K562 (cell line): Measurements from ENCODE around the gene AGBL1. TPM values are rescaled to one million over a fixed set of nuclear protein-coding genes. Genes with fewer than 3 reads are reported as not detected.

ENCODE experiments used
- ATAC-seq: fragments of 200-7000 bp; cut with Tn5 transposase; 3 replicates; pipeline ENCODE4 v1.9.1; 2020; ENCODE audit warnings: moderate library complexity
- BruUV-seq: library from RNA; stranded (reverse); fragments of 400-500 nt; replicated peaks from 2 replicates; lab custom pipeline; 2021; lab: Mats Ljungman, UMichigan
- CTCF ChIA-PET: fragments of 300-600 bp; formaldehyde crosslinking; extraction: SDS; loops from one replicate; lab custom pipeline; 2021; ENCODE audit warnings: low intra/inter-chr PET ratio; lab: Yijun Ruan, JAX
- POLR2A ChIA-PET: fragments of 300-600, 350-650 bp; sonication (Branson Sonifier 250); formaldehyde crosslinking; extraction: SDS; loops from one replicate; lab custom pipeline; 2021; ENCODE audit warnings: antibody characterized with exemption, inconsistent platforms; lab: Yijun Ruan, JAX
- DNase-seq, 4 experiments: peaks; one replicate each; pipeline versions ENCODE4 v3.0.0 to v3.0.0-alpha.2; 2011 to 2018; ENCODE audit warnings: low spot score in 3 of 4, mixed read lengths in 3 of 4; ENCODE audit errors: extremely low read depth in 1 of 4
- FAIRE-seq: peaks from 2 replicates; lab custom pipeline; 2011; peaks lifted over from hg19 to GRCh38; lab: Jason Lieb, UNC
- H2AFZ ChIP-seq: 2 replicates; pipeline ENCODE4 v1.6.0; 2011; ENCODE audit warnings: low read depth, low read length, control low read depth, inconsistent platforms
- H3K27ac ChIP-seq: fragments of 200-600 bp; 3 replicates; pipeline ENCODE4 v1.8.0; 2011; ENCODE audit warnings: low read depth, mild to moderate bottlenecking, control low read depth, inconsistent platforms, low read length, moderate library complexity, mixed read lengths; ENCODE audit errors: extremely low read depth
- H3K27me3 ChIP-seq, 2 experiments: fragments of 300-600 bp in 1 of 2; 2 replicates in 1 of 2; 3 replicates in 1 of 2; pipeline versions ENCODE4 v1.6.0 to v1.8.0; 2011; ENCODE audit warnings: inconsistent platforms in 2 of 2, low read length in 2 of 2, mild to moderate bottlenecking in 1 of 2, mixed read lengths in 1 of 2, moderate library complexity in 1 of 2; ENCODE audit not compliant: control insufficient read depth in 2 of 2, insufficient read depth in 2 of 2
- H3K36me3 ChIP-seq: fragments of 300-600 bp; 3 replicates; pipeline ENCODE4 v1.8.0; 2011; ENCODE audit warnings: mild to moderate bottlenecking, low read length, inconsistent platforms; ENCODE audit not compliant: control insufficient read depth, insufficient read depth
- H3K4me1 ChIP-seq, 2 experiments: fragments of 200-600 bp in 1 of 2; replicated peaks in 1 of 2; 2 replicates in 1 of 2; 3 replicates in 1 of 2; pipeline versions ENCODE4 v1.5.1 to v1.8.0; 2011; ENCODE audit warnings: inconsistent platforms in 2 of 2, low read length in 2 of 2, mild to moderate bottlenecking in 1 of 2, mixed read lengths in 1 of 2, moderate library complexity in 1 of 2; ENCODE audit not compliant: control insufficient read depth in 2 of 2, insufficient read depth in 2 of 2
- H3K4me2 ChIP-seq: 2 replicates; pipeline ENCODE4 v1.6.1; 2011; ENCODE audit warnings: low read length, control low read depth, inconsistent platforms, mixed read lengths; ENCODE audit not compliant: insufficient read depth
- H3K4me3 ChIP-seq: fragments of 200-600 bp; sonication (generic), shearing (Covaris generic); 2 replicates; pipeline ENCODE4 v1.5.1; 2016; ENCODE audit warnings: control low read depth, inconsistent platforms
- H3K79me2 ChIP-seq: fragments of 200-600 bp; 3 replicates; pipeline ENCODE4 v1.8.0; 2011; ENCODE audit warnings: low read length, inconsistent platforms; ENCODE audit not compliant: control insufficient read depth, insufficient read depth
- H3K9ac ChIP-seq, 2 experiments: 2 replicates each; pipeline versions ENCODE4 v1.6.0 to v1.6.1; 2011; ENCODE audit warnings: low read depth in 2 of 2, low read length in 2 of 2, control low read depth in 1 of 2, inconsistent platforms in 1 of 2, mild to moderate bottlenecking in 1 of 2, mixed read lengths in 1 of 2; ENCODE audit not compliant: insufficient read depth in 1 of 2
- H3K9me1 ChIP-seq: one replicate; pipeline ENCODE4 v1.6.0; 2011; ENCODE audit warnings: inconsistent platforms, mild to moderate bottlenecking, low read length, moderate library complexity; ENCODE audit not compliant: control insufficient read depth, insufficient read depth
- H3K9me3 ChIP-seq: replicated peaks from 2 replicates; pipeline ENCODE4 v1.5.1; 2011; ENCODE audit warnings: low read depth, low read length, inconsistent platforms; ENCODE audit not compliant: control insufficient read depth, insufficient read depth
- H4K20me1 ChIP-seq: replicated peaks from 2 replicates; pipeline ENCODE4 v1.6.1; 2011; ENCODE audit warnings: low read length, inconsistent platforms, mixed read lengths; ENCODE audit not compliant: control insufficient read depth, insufficient read depth
- ARHGAP35 ChIP-seq: fragments of 450-650 bp; IDR thresholded peaks from 2 replicates; pipeline ENCODE4 v1.6.1; 2018; ENCODE audit not compliant: partially characterized antibody
- CEBPB ChIP-seq: fragments of 450-650 bp; IDR thresholded peaks from 2 replicates; pipeline ENCODE4 v1.6.1; 2016; ENCODE audit warnings: missing genetic modification characterization, missing compliant biosample characterization
- CREBBP ChIP-seq: IDR thresholded peaks from one replicate; pipeline ENCODE4 v1.6.1; 2012; ENCODE audit warnings: low read depth, mild to moderate bottlenecking, control low read depth, inconsistent platforms, low read length
- HNRNPLL ChIP-seq: fragments of 200-400 bp; formaldehyde crosslinking; IDR thresholded peaks from 2 replicates; pipeline ENCODE4 v1.6.1; 2017; ENCODE audit warnings: low read length, low read depth, mild to moderate bottlenecking; ENCODE audit not compliant: poor library complexity, severe bottlenecking
- KLF16 ChIP-seq: IDR thresholded peaks from 2 replicates; pipeline ENCODE4 v1.6.1; 2016; ENCODE audit warnings: antibody characterized with exemption
- SRSF1 ChIP-seq: fragments of 200-400 bp; formaldehyde crosslinking; IDR thresholded peaks from 2 replicates; pipeline ENCODE4 v1.6.1; 2017; ENCODE audit warnings: mild to moderate bottlenecking, low read depth, low read length, moderate library complexity
- WGBS: fragments of 100-300 bp; shearing (Covaris generic); methylation state at CpG from one replicate; pipeline ENCODE4 v1.1.6; 2016; ENCODE audit warnings: low coverage, mixed read lengths; ENCODE audit not compliant: insufficient coverage; ENCODE audit errors: missing lambda C conversion rate; 5-methylcytosine and 5-hydroxymethylcytosine counted together
- in situ Hi-C: fragments of 300-500 bp; cut with MboI; formaldehyde crosslinking; loops from 4 replicates; pipeline ENCODE4 v1.15.0; 2018; ENCODE audit warnings: inconsistent platforms, mixed read lengths
- intact Hi-C: fragments of 100-400 bp; cut with micrococcal nuclease; formaldehyde crosslinking; loops from 2 replicates; pipeline ENCODE4 v1.14.2; 2022
- polyA plus RNA-seq, 8 experiments: library from polyadenylated mRNA; depleted of rRNA in 4 of 8; stranded (reverse) in 5 of 8; unstranded in 3 of 8; fragments of >200 nt; fragmentation: Nextera tagmentation in 2 of 8; fragmentation: Illumina TruSeq in 1 of 8; extraction: Ambion mirVana in 2 of 8; extraction: Trizol in 1 of 8; gene quantifications; 2 replicates each; pipeline versions ENCODE4 v1.2.1 to v1.2.3, GENCODE V29; 2011 to 2014; ENCODE audit warnings: inconsistent platforms in 1 of 8, missing spikeins in 1 of 8
- total RNA-seq, 7 experiments: library from RNA; depleted of rRNA in 6 of 7; stranded (reverse); fragments of >200 nt in 6 of 7; fragmentation: Illumina TruSeq in 2 of 7; extraction: Trizol in 2 of 7; gene quantifications; 2 replicates each; pipeline versions ENCODE4 v1.2.1 to v1.2.3, GENCODE V29; 2011 to 2021; ENCODE audit warnings: low replicate concordance in 1 of 7
- TF ChIP-seq, protein P1 (sequence below), 3 experiments: fragments of 200-800 bp in 1 of 3; sonication (Bioruptor generic) in 1 of 3; sonication (generic) in 1 of 3; formaldehyde crosslinking in 1 of 3; IDR thresholded peaks; 2 replicates each; pipeline versions ENCODE4 v1.6.1 to v1.8.0; 2016 to 2022; ENCODE audit warnings: mild to moderate bottlenecking in 2 of 3, missing compliant biosample characterization in 2 of 3, missing genetic modification characterization in 2 of 3, missing genetic modification reagents in 1 of 3

The AGBL1 gene
- total and polyA plus RNA-seq, 9 of the 15 experiments (the other 6 are each of a cell fraction or from before 2014, with no cell fraction given) = not detected

DNA sequence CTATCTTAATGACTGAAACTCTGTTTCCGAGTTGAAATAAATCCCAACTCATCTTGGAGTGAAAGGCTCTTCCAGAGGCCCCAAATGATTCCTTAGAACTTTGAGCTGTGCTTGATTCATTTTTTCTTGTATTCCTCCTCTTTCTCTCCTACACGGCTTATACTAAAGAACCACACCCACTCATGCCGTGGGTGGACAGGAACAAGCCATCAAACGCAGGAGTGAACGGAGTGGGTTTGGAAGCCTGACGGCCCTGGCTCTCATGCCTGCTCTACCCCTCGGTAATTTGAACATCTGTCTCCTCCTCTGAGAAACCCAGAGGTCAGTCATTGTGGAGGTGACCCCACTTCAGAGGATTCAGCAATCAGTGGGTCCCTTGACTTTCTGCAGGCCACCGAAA lies 236.5 kb downstream of the AGBL1 start:
- Histone ChIP-seq H3K9me3 (no peaks in the 10 kb centered on the region), H2AFZ (no peak overlapping the region), H3K27ac (no peak overlapping the region), H3K4me2 (no peak overlapping the region), H3K27me3 (no peaks in the 10 kb centered on the region), H3K36me3 (no peaks in the 10 kb centered on the region), H3K9me1 (no peaks in the 10 kb centered on the region), H3K9ac (no peak overlapping the region), H3K79me2 (no peaks in the 10 kb centered on the region), H4K20me1 (no peaks in the 10 kb centered on the region), H3K4me3 (no peak overlapping the region), H3K4me1 (no peaks in the 10 kb centered on the region)
- intact Hi-C loops (no loop called here), in situ Hi-C loops (no loop called here)
- ChIA-PET POLR2A (no interaction called here), CTCF (no interaction called here)
- no TSS peak for BruUV-seq
- TF ChIP-seq SRSF1 (no peak), CREBBP (no peak), HNRNPLL (no peak), CEBPB (tag) (no peak), KLF16 (no peak), ARHGAP35 (no peak)
- TF ChIP-seq, protein P1, sequence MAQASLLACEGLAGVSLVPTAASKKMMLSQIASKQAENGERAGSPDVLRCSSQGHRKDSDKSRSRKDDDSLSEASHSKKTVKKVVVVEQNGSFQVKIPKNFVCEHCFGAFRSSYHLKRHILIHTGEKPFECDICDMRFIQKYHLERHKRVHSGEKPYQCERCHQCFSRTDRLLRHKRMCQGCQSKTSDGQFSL (CRISPR knock-in tag; IDR thresholded peaks at IDR 0.05) = no peak
- TF ChIP-seq, protein P1 (tag; IDR thresholded peaks at IDR 0.05) = no peak
- 0% methylated on average over 8 of the region's 8 CpGs for WGBS
- DNase-seq (no peak), ATAC-seq (no peak), FAIRE-seq (no peak)
